ENCODE data around the gene C22orf15.

GRCh38 chr22:23753385-23753784 lies 9.4 kb upstream of the C22orf15 start:
- no peak for TF ChIP-seq MYC (IDR thresholded peaks at IDR 0.05; ENCODE audit: low read depth, low read length)
- TF ChIP-seq POLR2A (IDR thresholded peaks at IDR 0.05; ENCODE audit: low read depth, low read length) = no peak
- TF ChIP-seq CTCF (IDR thresholded peaks at IDR 0.05; ENCODE audit: extremely low read depth in 1 of 2, insufficient read depth in 1 of 2, low read depth in 1 of 2, low read length in 2 of 2) = no peak
- no peak for TF ChIP-seq JUN (IDR thresholded peaks at IDR 0.05; ENCODE audit: borderline replicate concordance, insufficient read depth, insufficient read length, low read depth)
